ENCODE measurements around the gene TANGO2. TPM values are rescaled to one million over a fixed set of nuclear protein-coding genes. Genes with fewer than 3 reads are reported as not detected.

Gene TANGO2
- total and polyA plus RNA-seq, 2 of the 8 experiments (the other 6 are each of a cell fraction or from before 2014, with no cell fraction given), result 10.1 to 18.4 TPM

DNA sequence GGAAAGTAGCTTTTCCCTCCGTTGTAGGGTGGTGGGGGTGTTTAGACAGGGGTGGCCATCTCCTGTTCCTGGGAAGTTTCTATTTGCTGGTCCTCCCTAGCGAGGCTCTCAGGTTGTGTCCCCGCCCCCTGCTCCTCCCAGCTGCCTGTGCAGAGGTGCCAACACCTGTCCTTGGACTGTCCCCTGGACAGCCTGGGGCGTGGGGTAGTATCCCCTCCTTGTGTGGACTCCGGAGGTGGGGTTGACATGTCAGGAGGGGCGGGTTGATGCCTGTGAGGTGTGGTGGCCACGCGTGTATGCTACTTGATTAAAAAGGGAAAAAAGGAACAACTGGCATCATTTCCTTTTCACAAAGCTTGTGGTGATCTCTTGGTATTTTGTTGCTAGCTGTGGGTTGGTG, 80.7 kb downstream of the TANGO2 start:
- H3K79me1 ChIP-seq (ENCODE audit: low read depth, low read length), result peaks cover 16% of the 10 kb centered on the region
- H3K4me2 ChIP-seq (ENCODE audit: insufficient read depth in 1 of 2, low read depth in 2 of 2, low read length in 2 of 2), result no peak overlapping the region
- no peak overlapping the region for H4K5ac ChIP-seq (ENCODE audit: insufficient read length, low read depth, low read length)
- ChIA-PET POLR2A (ENCODE audit: partially characterized antibody) (interaction anchor here (1.2 to 29.4 kb wide), 4 partner anchors 7 to 29 kb away, joined by 3 to 598 read pairs (median 300); partner anchors contain the start of genes RANBP1 and TRMT2A), CTCF (ENCODE audit: partially characterized antibody) (interaction anchor here (0.6 to 4.5 kb wide), 9 partner anchors 9 to 1052 kb away, joined by 3 to 23 read pairs (median 5); partner anchors contain the start of gene RANBP1)
- no peak overlapping the region for H3K56ac ChIP-seq (replicated peaks; ENCODE audit: insufficient read length, low read depth, low read length)
- H2AFZ ChIP-seq (ENCODE audit: low read length), result no peak overlapping the region
- H2BK12ac ChIP-seq (ENCODE audit: low read depth, low read length), result no peak overlapping the region
- H3K23ac ChIP-seq (ENCODE audit: insufficient read length), result no peak overlapping the region
- no peak overlapping the region for H2BK15ac ChIP-seq (ENCODE audit: low read length)
- H3K14ac ChIP-seq (ENCODE audit: insufficient read length), result no peak overlapping the region
- no peak overlapping the region for H3K4ac ChIP-seq (replicated peaks; ENCODE audit: insufficient read length, low read depth, low read length)
- no peak overlapping the region for H3K18ac ChIP-seq (ENCODE audit: extremely low read depth, low read length)
- peaks cover 0 to 6% (median 0%) of the 10 kb centered on the region in 4 experiments; a peak in 3 of 7 replicates for H3K4me1 ChIP-seq (replicated peaks in 1 of 4; ENCODE audit: control insufficient read depth in 3 of 4, insufficient read depth in 4 of 4, low read length in 3 of 4)
- no peak overlapping the region for H2AK5ac ChIP-seq (ENCODE audit: low read depth, low read length)
- H4K20me1 ChIP-seq (replicated peaks in 1 of 2; ENCODE audit: control insufficient read depth in 1 of 2, insufficient read depth in 2 of 2, low read length in 2 of 2), result peaks cover 13 to 40% of the 10 kb centered on the region in 2 experiments
- WGBS, 2 experiments (ENCODE audit: extremely low coverage in 1 of 2, insufficient coverage in 1 of 2, insufficient read length in 1 of 2, insufficient replicate concordance in 2 of 2, low coverage in 1 of 2, low lambda C conversion rate in 2 of 2, missing lambda C conversion rate in 1 of 2), result 87% methylated on average over 7 of the region's 8 CpGs; no CpG with 5 or more reads in 1 of the 2 experiments
- H3K79me2 ChIP-seq (ENCODE audit: control insufficient read depth in 1 of 2, insufficient read depth in 2 of 2, low read length in 2 of 2), result peaks cover 0 to 40% of the 10 kb centered on the region in 2 experiments
- no peaks in the 10 kb centered on the region for H3K27me3 ChIP-seq (replicated peaks in 1 of 4; ENCODE audit: control insufficient read depth in 3 of 4, extremely low read depth in 1 of 4, insufficient read depth in 3 of 4, low read length in 3 of 4)
- H4K8ac ChIP-seq (ENCODE audit: extremely low read depth, insufficient read depth, low read length), result no peak overlapping the region; the same call in 1 of the 2 replicates
- no peak overlapping the region for H2BK20ac ChIP-seq (ENCODE audit: low read length)
- no peak overlapping the region for H2BK120ac ChIP-seq (replicated peaks; ENCODE audit: low read depth, low read length)
- no peak overlapping the region for H3K27ac ChIP-seq (ENCODE audit: low read depth, low read length)
- H3K4me3 ChIP-seq (ENCODE audit: extremely low read depth in 1 of 4, insufficient read depth in 2 of 4, low read depth in 3 of 4, low read length in 4 of 4), result no peak overlapping the region
- H3K23me2 ChIP-seq (ENCODE audit: low read depth, low read length), result no peaks in the 10 kb centered on the region
- no peak overlapping the region for H3K9ac ChIP-seq (replicated peaks in 1 of 4; ENCODE audit: extremely low read depth in 1 of 4, low read depth in 3 of 4, low read length in 3 of 4)
- H3K9me3 ChIP-seq (ENCODE audit: insufficient read depth in 2 of 2, low read depth in 1 of 2, low read length in 1 of 2), result no peaks in the 10 kb centered on the region
- peaks cover 26 to 86% (median 52%) of the 10 kb centered on the region in 4 experiments for H3K36me3 ChIP-seq (ENCODE audit: control insufficient read depth in 2 of 4, insufficient read depth in 4 of 4, low read length in 3 of 4)
- DNase-seq (ENCODE audit: low read depth in 1 of 2, low spot score in 2 of 2) (no peak), FAIRE-seq (no peak)
- no peak overlapping the region for H4K91ac ChIP-seq (replicated peaks; ENCODE audit: insufficient read length, low read length)
- TF ChIP-seq SP4 (IDR thresholded peaks at IDR 0.05; ENCODE audit: low read length) (no peak), YY1 (IDR thresholded peaks at IDR 0.05; ENCODE audit: low read depth, low read length) (no peak), TBP (IDR thresholded peaks at IDR 0.05; ENCODE audit: low read depth, low read length) (no peak), POU5F1 (IDR thresholded peaks at IDR 0.05; ENCODE audit: low read depth, low read length) (no peak), CHD1 (IDR thresholded peaks at IDR 0.05; ENCODE audit: low read depth, low read length) (no peak), RBBP5 (IDR thresholded peaks at IDR 0.05; ENCODE audit: borderline replicate concordance, low read depth, low read length) (no peak), KDM1A (IDR thresholded peaks at IDR 0.05; ENCODE audit: borderline replicate concordance, low read length) (no peak), TAF7 (optimal IDR thresholded peaks at IDR 0.05; ENCODE audit: borderline replicate concordance, low read depth, low read length) (no peak), SRF (IDR thresholded peaks at IDR 0.05; ENCODE audit: low read depth, low read length) (no peak), JUN (IDR thresholded peaks at IDR 0.05; ENCODE audit: low read depth, low read length) (no peak)
- TF ChIP-seq, protein P1, sequence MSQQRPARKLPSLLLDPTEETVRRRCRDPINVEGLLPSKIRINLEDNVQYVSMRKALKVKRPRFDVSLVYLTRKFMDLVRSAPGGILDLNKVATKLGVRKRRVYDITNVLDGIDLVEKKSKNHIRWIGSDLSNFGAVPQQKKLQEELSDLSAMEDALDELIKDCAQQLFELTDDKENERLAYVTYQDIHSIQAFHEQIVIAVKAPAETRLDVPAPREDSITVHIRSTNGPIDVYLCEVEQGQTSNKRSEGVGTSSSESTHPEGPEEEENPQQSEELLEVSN (IDR thresholded peaks at IDR 0.05), result no peak
- H2BK5ac ChIP-seq (ENCODE audit: low read depth, low read length), result no peak overlapping the region

All from H1 (cell line).